ENCODE results near the gene PCYT2.

Gene PCYT2

GRCh38 chr17:81959362-81960129, 48.3 kb upstream of the PCYT2 start:
- POLR2A ChIA-PET = interaction anchor here (0.7 to 2.3 kb wide), 12 partner anchors 18 to 147 kb away, joined by 3 to 16 read pairs (median 4); partner anchors contain the start of genes ASPSCR1, CENPX, DCXR and FASN
- Histone ChIP-seq H3K9me3 (ENCODE audit: control insufficient read depth, insufficient read depth, low read depth, low read length) (no peaks in the 10 kb centered on the region), H3K4me1 (ENCODE audit: control insufficient read depth, insufficient read depth, low read length) (peaks cover 4% of the 10 kb centered on the region; the same call in 1 of the 2 replicates), H3K36me3 (ENCODE audit: control insufficient read depth in 2 of 2, insufficient read depth in 1 of 2, low read length in 2 of 2) (no peaks in the 10 kb centered on the region), H3K27ac (ENCODE audit: extremely low read depth, low read depth, low read length) (peak overlapping the region; percentile 31; the same call in 1 of the 2 replicates), H3K4me3 (ENCODE audit: low read depth, low read length) (peak overlapping the region; percentile 20)
- CTCF ChIA-PET = interaction anchor here (0.6 to 3.0 kb wide), 49 partner anchors 9 to 1207 kb away, joined by 3 to 105 read pairs (median 4); partner anchors contain the start of genes ASPSCR1, CENPX, DCXR and LRRC45
- TF ChIP-seq PRDM4 (tag by site-specific recombination; IDR thresholded peaks at IDR 0.05) = no peak
- no peak for TF ChIP-seq ZNF157 (tag by site-specific recombination; IDR thresholded peaks at IDR 0.05)
- TF ChIP-seq, protein P1, sequence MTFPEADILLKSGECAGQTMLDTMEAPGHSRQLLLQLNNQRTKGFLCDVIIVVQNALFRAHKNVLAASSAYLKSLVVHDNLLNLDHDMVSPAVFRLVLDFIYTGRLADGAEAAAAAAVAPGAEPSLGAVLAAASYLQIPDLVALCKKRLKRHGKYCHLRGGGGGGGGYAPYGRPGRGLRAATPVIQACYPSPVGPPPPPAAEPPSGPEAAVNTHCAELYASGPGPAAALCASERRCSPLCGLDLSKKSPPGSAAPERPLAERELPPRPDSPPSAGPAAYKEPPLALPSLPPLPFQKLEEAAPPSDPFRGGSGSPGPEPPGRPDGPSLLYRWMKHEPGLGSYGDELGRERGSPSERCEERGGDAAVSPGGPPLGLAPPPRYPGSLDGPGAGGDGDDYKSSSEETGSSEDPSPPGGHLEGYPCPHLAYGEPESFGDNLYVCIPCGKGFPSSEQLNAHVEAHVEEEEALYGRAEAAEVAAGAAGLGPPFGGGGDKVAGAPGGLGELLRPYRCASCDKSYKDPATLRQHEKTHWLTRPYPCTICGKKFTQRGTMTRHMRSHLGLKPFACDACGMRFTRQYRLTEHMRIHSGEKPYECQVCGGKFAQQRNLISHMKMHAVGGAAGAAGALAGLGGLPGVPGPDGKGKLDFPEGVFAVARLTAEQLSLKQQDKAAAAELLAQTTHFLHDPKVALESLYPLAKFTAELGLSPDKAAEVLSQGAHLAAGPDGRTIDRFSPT (tag by site-specific recombination; IDR thresholded peaks at IDR 0.05) = no peak
- TF ChIP-seq ZSCAN30 (tag by site-specific recombination; IDR thresholded peaks at IDR 0.05) = peak; percentile 19; the same call in 1 of the 2 replicates
- TF ChIP-seq ZBTB8A (tag by site-specific recombination; IDR thresholded peaks at IDR 0.05) = peak; percentile 12; the same call in 1 of the 2 replicates
- peak; percentile 76; the same call in 1 of the 2 replicates for TF ChIP-seq PBX3 (CRISPR knock-in tag; IDR thresholded peaks at IDR 0.05)
- no peak for TF ChIP-seq ZNF114 (tag by site-specific recombination; IDR thresholded peaks at IDR 0.05)
- TF ChIP-seq ZNF121 (tag by site-specific recombination; IDR thresholded peaks at IDR 0.05) = no peak
- no peak for TF ChIP-seq SP3 (tag by site-specific recombination; IDR thresholded peaks at IDR 0.05)
- no peak for TF ChIP-seq REPIN1 (tag by site-specific recombination; IDR thresholded peaks at IDR 0.05; ENCODE audit: low read depth)
- no peak for TF ChIP-seq ZNF624 (tag by site-specific recombination; IDR thresholded peaks at IDR 0.05)
- TF ChIP-seq ZBTB26 (tag by site-specific recombination; optimal IDR thresholded peaks at IDR 0.05) = peak; percentile 3
- TF ChIP-seq KLF17 (tag by site-specific recombination; IDR thresholded peaks at IDR 0.05) = no peak
- TF ChIP-seq ZNF560 (tag by site-specific recombination; IDR thresholded peaks at IDR 0.05; ENCODE audit: borderline replicate concordance) = no peak
- peak; percentile 62; the same call in 1 of the 2 replicates for TF ChIP-seq ZNF660 (tag by site-specific recombination; IDR thresholded peaks at IDR 0.05)
- no peak for TF ChIP-seq ZNF776 (tag by site-specific recombination; IDR thresholded peaks at IDR 0.05; ENCODE audit: borderline replicate concordance)
- TF ChIP-seq OSR2 (tag by site-specific recombination; IDR thresholded peaks at IDR 0.05) = 0 out of 2 replicates have a peak, but pooled peaks have one; percentile 21
- TF ChIP-seq ZNF596 (tag by site-specific recombination; IDR thresholded peaks at IDR 0.05) = peak; percentile 24; the same call in 1 of the 2 replicates
- 0 out of 2 replicates have a peak, but pooled peaks have one; percentile 42 for TF ChIP-seq ZNF561 (tag by site-specific recombination; IDR thresholded peaks at IDR 0.05; ENCODE audit: borderline replicate concordance)
- TF ChIP-seq, protein P2, sequence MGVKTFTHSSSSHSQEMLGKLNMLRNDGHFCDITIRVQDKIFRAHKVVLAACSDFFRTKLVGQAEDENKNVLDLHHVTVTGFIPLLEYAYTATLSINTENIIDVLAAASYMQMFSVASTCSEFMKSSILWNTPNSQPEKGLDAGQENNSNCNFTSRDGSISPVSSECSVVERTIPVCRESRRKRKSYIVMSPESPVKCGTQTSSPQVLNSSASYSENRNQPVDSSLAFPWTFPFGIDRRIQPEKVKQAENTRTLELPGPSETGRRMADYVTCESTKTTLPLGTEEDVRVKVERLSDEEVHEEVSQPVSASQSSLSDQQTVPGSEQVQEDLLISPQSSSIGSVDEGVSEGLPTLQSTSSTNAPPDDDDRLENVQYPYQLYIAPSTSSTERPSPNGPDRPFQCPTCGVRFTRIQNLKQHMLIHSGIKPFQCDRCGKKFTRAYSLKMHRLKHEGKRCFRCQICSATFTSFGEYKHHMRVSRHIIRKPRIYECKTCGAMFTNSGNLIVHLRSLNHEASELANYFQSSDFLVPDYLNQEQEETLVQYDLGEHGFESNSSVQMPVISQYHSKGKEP (tag by site-specific recombination; IDR thresholded peaks at IDR 0.05) = no peak
- TF ChIP-seq KLF10 (tag by site-specific recombination; IDR thresholded peaks at IDR 0.05) = no peak
- TF ChIP-seq ZNF423 (tag by site-specific recombination; IDR thresholded peaks at IDR 0.05) = 0 out of 2 replicates have a peak, but pooled peaks have one; percentile 22
- TF ChIP-seq ZNF777 (tag by site-specific recombination; IDR thresholded peaks at IDR 0.05; ENCODE audit: borderline replicate concordance) = peak; percentile 64; the same call in 1 of the 2 replicates
- peak; percentile 70 for TF ChIP-seq GLIS1 (tag by site-specific recombination; IDR thresholded peaks at IDR 0.05)
- no peak for TF ChIP-seq ZNF174 (tag by site-specific recombination; IDR thresholded peaks at IDR 0.05)
- no peak for TF ChIP-seq ZNF629 (tag by site-specific recombination; IDR thresholded peaks at IDR 0.05)

Data from HEK293 (cell line).